ENCODE data around the gene NUDC. TPM values are rescaled to one million over a fixed set of nuclear protein-coding genes. Genes with fewer than 3 reads are reported as not detected.

NUDC gene
- total RNA-seq, 1 donor from 2014 or later = 70.2 TPM

DNA sequence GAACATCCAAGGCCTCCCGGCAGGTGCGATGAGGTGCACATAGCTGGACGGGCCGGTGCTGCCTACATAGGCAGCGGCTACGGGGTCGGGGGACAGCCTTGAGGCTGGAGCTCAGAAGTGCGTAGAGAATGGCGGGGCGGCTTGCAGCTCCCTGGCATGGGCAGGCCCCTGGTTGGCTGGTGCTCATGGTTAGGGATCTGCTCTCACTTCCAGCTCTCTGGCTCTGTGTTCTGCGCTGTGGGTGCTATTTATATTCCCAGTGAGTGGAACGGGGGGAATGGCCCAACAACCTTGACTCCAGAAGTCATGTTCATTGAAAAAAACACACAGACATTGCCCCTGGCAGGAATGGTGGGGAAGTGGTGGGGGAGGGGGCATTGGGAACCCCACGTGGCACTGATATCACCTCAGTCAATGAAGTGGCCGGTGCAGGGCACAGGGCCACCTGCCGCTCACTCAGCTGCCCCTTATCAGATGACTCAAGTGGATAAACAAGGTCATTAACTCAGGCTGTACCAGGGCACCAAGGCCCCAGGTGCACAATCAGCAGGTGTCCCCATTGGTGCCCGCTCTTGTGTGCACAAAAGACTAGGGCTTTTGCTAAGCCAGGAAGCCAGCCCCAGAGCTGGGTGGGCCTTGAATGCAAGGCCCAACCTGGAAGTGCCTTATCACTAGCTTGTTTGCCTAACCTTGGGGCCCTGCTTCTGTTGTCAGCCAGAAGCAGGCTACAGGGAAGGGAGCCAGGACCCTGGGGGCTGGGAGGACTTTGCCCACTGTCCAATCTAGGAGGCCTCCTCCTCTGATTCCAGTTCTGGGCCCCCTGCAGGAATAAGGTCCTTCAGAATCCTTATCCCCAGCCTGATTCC, 7.6 kb upstream of the NUDC start, which contains the start of gene NR0B2:
TSS of gene NR0B2 (minus strand) at position 222 of the 866 bp plus-strand sequence. CDS start at position 187, 35 bp downstream.
- H3K4me1 Mint-ChIP-seq (ENCODE audit: low read depth, unreplicated experiment) = peaks cover 2% of the 10 kb centered on the region
- Histone ChIP-seq H3K9ac (ENCODE audit: low read length) (no peak within 1 kb of the TSS), H2AFZ (ENCODE audit: low read depth, low read length) (no peak within 1 kb of the TSS), H3K79me2 (ENCODE audit: insufficient read depth, low read length) (no peaks in the 10 kb centered on the region), H4K20me1 (ENCODE audit: insufficient read depth, low read length) (no peaks in the 10 kb centered on the region), H3K4me3 (ENCODE audit: insufficient read depth, low read depth, low read length) (no peak within 1 kb of the TSS), H3K27me3 (ENCODE audit: insufficient read depth, low read length) (no peaks in the 10 kb centered on the region), H3K27ac (ENCODE audit: low read depth, low read length) (no peak within 1 kb of the TSS), H3K4me2 (ENCODE audit: low read length) (no peak within 1 kb of the TSS), H3K4me1 (ENCODE audit: insufficient read depth, low read length) (no peaks in the 10 kb centered on the region), H3K9me3 (ENCODE audit: insufficient read depth, low read depth, low read length) (no peaks in the 10 kb centered on the region), H3K36me3 (ENCODE audit: insufficient read depth, low read length) (no peaks in the 10 kb centered on the region)
- TF ChIP-seq, protein P1, sequence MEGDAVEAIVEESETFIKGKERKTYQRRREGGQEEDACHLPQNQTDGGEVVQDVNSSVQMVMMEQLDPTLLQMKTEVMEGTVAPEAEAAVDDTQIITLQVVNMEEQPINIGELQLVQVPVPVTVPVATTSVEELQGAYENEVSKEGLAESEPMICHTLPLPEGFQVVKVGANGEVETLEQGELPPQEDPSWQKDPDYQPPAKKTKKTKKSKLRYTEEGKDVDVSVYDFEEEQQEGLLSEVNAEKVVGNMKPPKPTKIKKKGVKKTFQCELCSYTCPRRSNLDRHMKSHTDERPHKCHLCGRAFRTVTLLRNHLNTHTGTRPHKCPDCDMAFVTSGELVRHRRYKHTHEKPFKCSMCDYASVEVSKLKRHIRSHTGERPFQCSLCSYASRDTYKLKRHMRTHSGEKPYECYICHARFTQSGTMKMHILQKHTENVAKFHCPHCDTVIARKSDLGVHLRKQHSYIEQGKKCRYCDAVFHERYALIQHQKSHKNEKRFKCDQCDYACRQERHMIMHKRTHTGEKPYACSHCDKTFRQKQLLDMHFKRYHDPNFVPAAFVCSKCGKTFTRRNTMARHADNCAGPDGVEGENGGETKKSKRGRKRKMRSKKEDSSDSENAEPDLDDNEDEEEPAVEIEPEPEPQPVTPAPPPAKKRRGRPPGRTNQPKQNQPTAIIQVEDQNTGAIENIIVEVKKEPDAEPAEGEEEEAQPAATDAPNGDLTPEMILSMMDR (IDR thresholded peaks at IDR 0.05; ENCODE audit: insufficient read depth, low read depth, low read length) = no peak
- no peak for TF ChIP-seq EZH2 (IDR thresholded peaks at IDR 0.05; ENCODE audit: insufficient read depth, low read length)
- FAIRE-seq = no peak
- H3K9me3 Mint-ChIP-seq (ENCODE audit: unreplicated experiment) = no peaks in the 10 kb centered on the region
- H3K27me3 Mint-ChIP-seq (ENCODE audit: low read depth, unreplicated experiment) = peaks cover 20% of the 10 kb centered on the region
- DNase-seq (ENCODE audit: low read depth) = no peak
- H3K4me3 Mint-ChIP-seq (ENCODE audit: unreplicated experiment) = no peak within 1 kb of the TSS
- no peaks in the 10 kb centered on the region for H3K36me3 Mint-ChIP-seq (ENCODE audit: low read depth, unreplicated experiment)
- H3K27ac Mint-ChIP-seq (ENCODE audit: unreplicated experiment) = no peak within 1 kb of the TSS

GRCh38 chr1:26915204-26915842, 6.2 kb upstream of the NUDC start:
- Mint-ChIP-seq H3K27me3 (ENCODE audit: low read depth, unreplicated experiment) (peaks cover 13% of the 10 kb centered on the region), H3K36me3 (ENCODE audit: low read depth, unreplicated experiment) (no peaks in the 10 kb centered on the region), H3K9me3 (ENCODE audit: unreplicated experiment) (no peaks in the 10 kb centered on the region), H3K4me3 (ENCODE audit: unreplicated experiment) (no peak overlapping the region), H3K4me1 (ENCODE audit: low read depth, unreplicated experiment) (peaks cover 2% of the 10 kb centered on the region), H3K27ac (ENCODE audit: unreplicated experiment) (no peak overlapping the region)
- Histone ChIP-seq H3K36me3 (ENCODE audit: insufficient read depth, low read length) (no peaks in the 10 kb centered on the region), H3K9ac (ENCODE audit: low read length) (no peak overlapping the region), H2AFZ (ENCODE audit: low read depth, low read length) (no peak overlapping the region), H3K4me1 (ENCODE audit: insufficient read depth, low read length) (no peaks in the 10 kb centered on the region), H3K4me2 (ENCODE audit: low read length) (no peak overlapping the region), H3K4me3 (ENCODE audit: insufficient read depth, low read depth, low read length) (no peak overlapping the region), H3K9me3 (ENCODE audit: insufficient read depth, low read depth, low read length) (no peaks in the 10 kb centered on the region), H3K27me3 (ENCODE audit: insufficient read depth, low read length) (no peaks in the 10 kb centered on the region), H3K27ac (ENCODE audit: low read depth, low read length) (no peak overlapping the region), H3K79me2 (ENCODE audit: insufficient read depth, low read length) (no peaks in the 10 kb centered on the region), H4K20me1 (ENCODE audit: insufficient read depth, low read length) (no peaks in the 10 kb centered on the region)
- FAIRE-seq = no peak
- TF ChIP-seq, protein P1 (IDR thresholded peaks at IDR 0.05; ENCODE audit: insufficient read depth, low read depth, low read length) = no peak
- TF ChIP-seq EZH2 (IDR thresholded peaks at IDR 0.05; ENCODE audit: insufficient read depth, low read length) = no peak
- DNase-seq (ENCODE audit: low read depth) = no peak
